Measurements from ENCODE around the gene DPF3.

Gene DPF3

GRCh38 chr14:72609205-72609916 is 284.5 kb downstream of the DPF3 start:
- DNase-seq = no peak

- DNase-seq = no peak
Measured at GRCh38 chr14:72608391-72609204, 285.3 kb downstream of the DPF3 start.

- no peak for DNase-seq
Measured at GRCh38 chr14:72607386-72608130, 286.3 kb downstream of the DPF3 start.

GRCh38 chr14:72606879-72607278 is 287.0 kb downstream of the DPF3 start:
- no peak for DNase-seq

- DNase-seq = no peak
Measured at GRCh38 chr14:72605921-72606220, 288.0 kb downstream of the DPF3 start.

GRCh38 chr14:72605096-72605920 is 288.6 kb downstream of the DPF3 start:
- no peak for DNase-seq

- DNase-seq = no peak
Measured at GRCh38 chr14:72604133-72604532, 289.8 kb downstream of the DPF3 start.

- no peak for DNase-seq
Measured at GRCh38 chr14:72603639-72604038, 290.3 kb downstream of the DPF3 start.

- no peak for DNase-seq
Measured at GRCh38 chr14:72600551-72601330, 293.2 kb downstream of the DPF3 start.

- no peak for DNase-seq
Measured at GRCh38 chr14:72599579-72600470, 294.1 kb downstream of the DPF3 start.

GRCh38 chr14:72598306-72598705 is 295.6 kb downstream of the DPF3 start:
- no peak for DNase-seq

- DNase-seq = no peak
Measured at GRCh38 chr14:72597252-72598233, 296.4 kb downstream of the DPF3 start.

GRCh38 chr14:72595152-72595862 is 298.6 kb downstream of the DPF3 start:
- no peak for DNase-seq

GRCh38 chr14:72594099-72594901 is 299.6 kb downstream of the DPF3 start:
- peak; percentile 62 for DNase-seq

- DNase-seq = no peak
Measured at GRCh38 chr14:72591391-72591790, 302.5 kb downstream of the DPF3 start.

GRCh38 chr14:72590577-72590976 is 303.3 kb downstream of the DPF3 start:
- DNase-seq = peak; percentile 44

GRCh38 chr14:72589652-72590051 is 304.2 kb downstream of the DPF3 start:
- DNase-seq = no peak

GRCh38 chr14:72588521-72588920 is 305.4 kb downstream of the DPF3 start:
- no peak for DNase-seq

Measured in CD4-positive, alpha-beta T cell treated with Interleukin-10 for 1 hour (primary cell).